Nephron (organoid): ENCODE data around the gene RYR2.

Source experiments
- H3K27ac Mint-ChIP-seq, 3 experiments: 2 replicates each; pipeline ENCODE4 v1.8.0; 2020; ENCODE audit warnings: mixed read lengths in 3 of 3, mild to moderate bottlenecking in 2 of 3, moderate library complexity in 1 of 3
- H3K27me3 Mint-ChIP-seq: 2 replicates; pipeline ENCODE4 v1.8.0; 2021; ENCODE audit warnings: low read depth, mild to moderate bottlenecking, moderate library complexity, mixed read lengths
- H3K36me3 Mint-ChIP-seq: 2 replicates; pipeline ENCODE4 v1.8.0; 2020; ENCODE audit warnings: low read depth, mixed read lengths
- H3K4me1 Mint-ChIP-seq: 2 replicates; pipeline ENCODE4 v1.8.0; 2020; ENCODE audit warnings: mixed read lengths
- H3K4me3 Mint-ChIP-seq, 3 experiments: 2 replicates each; pipeline ENCODE4 v1.8.0; 2020; ENCODE audit warnings: mild to moderate bottlenecking in 3 of 3, mixed read lengths in 3 of 3, moderate library complexity in 2 of 3
- H3K9me3 Mint-ChIP-seq: 2 replicates; pipeline ENCODE4 v1.8.0; 2020; ENCODE audit warnings: mixed read lengths
- CTCF ChIP-seq, 3 experiments: fragments of 200-600 bp; sonication (generic); IDR thresholded peaks; one replicate each; pipeline ENCODE4 v1.5.0; 2021; ENCODE audit warnings: antibody characterized with exemption in 3 of 3; ENCODE audit not compliant: unreplicated experiment in 3 of 3

Gene RYR2

DNA sequence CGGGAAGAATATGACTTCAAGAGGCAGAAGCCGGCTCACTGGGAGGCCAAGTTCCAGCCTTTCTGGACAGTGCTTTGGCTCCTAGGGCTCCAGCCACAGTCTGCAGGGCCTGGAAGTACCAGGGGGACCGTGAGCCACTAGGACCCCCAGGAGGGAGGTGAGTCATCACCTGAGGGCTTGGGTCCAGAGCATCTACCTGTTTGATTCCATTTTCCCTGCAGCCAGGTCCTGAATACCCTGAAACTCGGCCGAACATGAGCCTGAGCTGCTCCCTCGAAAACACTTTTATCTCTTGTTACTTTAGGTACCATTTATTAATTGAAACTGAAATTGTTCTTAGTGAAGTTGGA, 164.1 kb downstream of the RYR2 start:
- Mint-ChIP-seq H3K27me3 (peaks cover 4% of the 10 kb centered on the region), H3K27ac (no peak overlapping the region), H3K4me1 (no peaks in the 10 kb centered on the region), H3K4me3 (no peak overlapping the region), H3K9me3 (no peaks in the 10 kb centered on the region), H3K36me3 (no peaks in the 10 kb centered on the region)
- no peak for TF ChIP-seq CTCF (IDR thresholded peaks at IDR 0.05; ENCODE audit: unreplicated experiment in 3 of 3)

GRCh38 chr1:237211031-237211430, 169.0 kb downstream of the RYR2 start:
- Mint-ChIP-seq H3K36me3 (no peaks in the 10 kb centered on the region), H3K27ac (no peak overlapping the region), H3K9me3 (no peaks in the 10 kb centered on the region), H3K4me1 (no peaks in the 10 kb centered on the region), H3K4me3 (no peak overlapping the region), H3K27me3 (no peaks in the 10 kb centered on the region)
- TF ChIP-seq CTCF (IDR thresholded peaks at IDR 0.05; ENCODE audit: unreplicated experiment in 3 of 3), result no peak

GRCh38 chr1:237211540-237211939, 169.6 kb downstream of the RYR2 start:
- Mint-ChIP-seq H3K4me1 (no peaks in the 10 kb centered on the region), H3K36me3 (no peaks in the 10 kb centered on the region), H3K27me3 (no peaks in the 10 kb centered on the region), H3K27ac (no peak overlapping the region), H3K9me3 (no peaks in the 10 kb centered on the region), H3K4me3 (no peak overlapping the region)
- TF ChIP-seq CTCF (IDR thresholded peaks at IDR 0.05; ENCODE audit: unreplicated experiment in 3 of 3), result no peak

DNA sequence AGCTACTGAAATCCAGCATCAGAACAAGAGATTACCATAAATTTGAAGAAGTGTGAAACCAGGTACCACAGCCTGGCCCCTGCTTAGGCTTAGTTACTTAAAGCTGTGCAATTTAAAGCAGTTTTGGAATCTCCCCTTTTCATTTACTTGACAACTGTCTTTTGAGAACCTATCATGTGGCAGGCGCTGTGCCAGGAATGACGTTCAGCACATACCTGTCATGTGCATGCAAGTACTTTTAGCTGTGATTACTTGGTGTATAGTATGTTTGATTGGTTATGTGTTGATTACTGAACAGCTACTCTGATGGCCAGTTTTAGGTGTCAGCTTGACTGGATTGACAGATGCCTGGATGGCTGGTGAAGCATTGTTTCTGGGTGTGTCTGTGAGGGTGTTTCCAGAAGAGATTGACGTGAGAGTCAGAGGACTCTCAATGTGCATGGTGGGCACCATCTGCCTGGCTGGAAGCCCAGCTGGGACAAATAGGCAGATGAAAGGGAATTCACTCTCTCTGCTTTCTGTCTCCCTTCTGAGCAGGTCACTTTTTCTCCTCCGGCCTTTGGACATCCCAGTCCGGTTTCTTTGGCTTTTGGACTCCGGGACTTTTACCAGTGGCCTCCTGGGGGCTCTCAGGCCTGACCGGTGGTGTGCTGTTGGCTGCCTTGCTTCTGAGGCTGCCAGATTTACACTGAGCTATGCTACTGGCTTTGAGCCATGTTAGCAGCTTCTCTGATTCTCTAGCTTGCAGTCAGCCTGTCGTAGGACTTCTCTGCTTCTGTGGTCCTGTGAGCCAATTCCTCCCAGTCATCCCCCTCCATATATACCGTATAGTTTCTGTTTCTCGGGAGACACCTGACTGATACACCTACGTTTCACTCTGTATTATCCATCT, 178.0 kb downstream of the RYR2 start:
- H3K27me3 Mint-ChIP-seq, result no peaks in the 10 kb centered on the region
- H3K9me3 Mint-ChIP-seq, result no peaks in the 10 kb centered on the region
- no peak overlapping the region for H3K4me3 Mint-ChIP-seq
- peaks cover 10% of the 10 kb centered on the region for H3K4me1 Mint-ChIP-seq
- TF ChIP-seq CTCF (IDR thresholded peaks at IDR 0.05; ENCODE audit: unreplicated experiment in 3 of 3), result no peak
- no peaks in the 10 kb centered on the region for H3K36me3 Mint-ChIP-seq
- peak overlapping the region in 1 of 3 experiments; percentile 28 for H3K27ac Mint-ChIP-seq

GRCh38 chr1:237223419-237223818, 181.4 kb downstream of the RYR2 start:
- TF ChIP-seq CTCF (IDR thresholded peaks at IDR 0.05; ENCODE audit: unreplicated experiment in 3 of 3), result no peak
- H3K9me3 Mint-ChIP-seq, result no peaks in the 10 kb centered on the region

More at GRCh38 chr1:237223419-237223818, 181.4 kb downstream of the RYR2 start:
- Mint-ChIP-seq H3K4me3 (no peak overlapping the region), H3K27ac (no peak overlapping the region), H3K36me3 (no peaks in the 10 kb centered on the region), H3K4me1 (peaks cover 17% of the 10 kb centered on the region), H3K27me3 (no peaks in the 10 kb centered on the region)
